ENCODE results near the gene FRMD4A. TPM values are rescaled to one million over a fixed set of nuclear protein-coding genes. Genes with fewer than 3 reads are reported as not detected.
"Not testable (repeated sequence)": the region's sequence is repeated elsewhere in the genome, so short reads cannot be mapped to it uniquely, and the experiment has no call there.

FRMD4A gene
- total RNA-seq, 5 donors from 2014 or later (not counting 1 experiment from before 2014, with no cell fraction given): 1.3 to 1.8 (median 1.4) TPM

- H3K4me3 ChIP-seq (ENCODE audit: control insufficient read depth in 1 of 2, extremely low read depth in 1 of 2, low read length in 1 of 2): no peak overlapping the region
- H3K9me3 ChIP-seq: no peaks in the 10 kb centered on the region
- H3K4me1 ChIP-seq (ENCODE audit: control insufficient read depth in 1 of 2, extremely low read depth in 1 of 2, insufficient read depth in 2 of 2, low read length in 2 of 2): no peaks in the 10 kb centered on the region
- ChIA-PET POLR2A (no interaction called here), CTCF (no interaction called here)
- Mint-ChIP-seq H3K36me3 (no peaks in the 10 kb centered on the region), H3K27ac (no peak overlapping the region), H3K4me3 (no peak overlapping the region), H3K27me3 (peaks cover 0 to 2% of the 10 kb centered on the region in 2 donors), H3K4me1 (peaks cover 0 to 1% (median 0%) of the 10 kb centered on the region in 3 donors), H3K9me3 (no peaks in the 10 kb centered on the region)
- ATAC-seq (replicated peaks in 1 of 4) (no peak), DNase-seq (no peak)
- WGBS (ENCODE audit: insufficient coverage): no CpG with 5 or more reads among the region's 1 CpG
- no peaks in the 10 kb centered on the region for H3K36me3 ChIP-seq (ENCODE audit: control insufficient read depth in 2 of 2, extremely low read depth in 1 of 2, insufficient read depth in 1 of 2, low read length in 1 of 2)
- H3K27ac ChIP-seq (ENCODE audit: low read length): no peak overlapping the region
- no peaks in the 10 kb centered on the region for H3K27me3 ChIP-seq (replicated peaks in 1 of 2; ENCODE audit: control insufficient read depth in 2 of 2, extremely low read depth in 1 of 2, insufficient read depth in 2 of 2, low read length in 1 of 2)
Measured at GRCh38 chr10:13905281-13905680, 425.4 kb downstream of the FRMD4A start.

DNA sequence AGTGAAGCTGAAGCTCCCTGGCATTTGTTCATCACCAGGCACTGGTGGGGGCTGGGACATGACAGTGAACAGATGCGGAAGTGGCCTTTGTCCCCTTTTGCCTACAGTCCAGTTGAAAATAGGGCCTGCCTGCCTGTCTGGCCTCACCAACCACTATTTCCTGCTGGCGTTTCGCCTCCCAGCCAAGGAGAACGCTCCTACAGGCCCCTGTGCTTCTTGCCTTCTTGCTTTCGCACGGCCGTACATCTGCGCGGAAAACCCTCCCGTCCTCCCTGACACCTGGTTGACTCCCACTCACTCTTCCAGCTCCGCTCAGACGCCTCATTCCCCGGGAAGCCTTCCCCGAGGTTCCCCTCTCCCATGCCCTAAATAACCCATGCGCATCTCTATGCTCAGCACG is 426.7 kb downstream of the FRMD4A start:
- ATAC-seq (replicated peaks in 1 of 4) (no peak), DNase-seq (no peak)
- Histone ChIP-seq H3K4me1 (ENCODE audit: control insufficient read depth in 1 of 2, extremely low read depth in 1 of 2, insufficient read depth in 2 of 2, low read length in 2 of 2) (no peaks in the 10 kb centered on the region), H3K9me3 (no peaks in the 10 kb centered on the region), H3K36me3 (ENCODE audit: control insufficient read depth in 2 of 2, extremely low read depth in 1 of 2, insufficient read depth in 1 of 2, low read length in 1 of 2) (no peaks in the 10 kb centered on the region), H3K27me3 (replicated peaks in 1 of 2; ENCODE audit: control insufficient read depth in 2 of 2, extremely low read depth in 1 of 2, insufficient read depth in 2 of 2, low read length in 1 of 2) (no peaks in the 10 kb centered on the region), H3K27ac (ENCODE audit: low read length) (no peak overlapping the region), H3K4me3 (ENCODE audit: control insufficient read depth in 1 of 2, extremely low read depth in 1 of 2, low read length in 1 of 2) (no peak overlapping the region)
- Mint-ChIP-seq H3K36me3 (no peaks in the 10 kb centered on the region), H3K27me3 (peaks cover 0 to 2% of the 10 kb centered on the region in 2 donors), H3K9me3 (no peaks in the 10 kb centered on the region), H3K27ac (no peak overlapping the region), H3K4me1 (peaks cover 0 to 1% (median 0%) of the 10 kb centered on the region in 3 donors), H3K4me3 (no peak overlapping the region)
- 84% methylated on average over 15 of the region's 16 CpGs for WGBS (ENCODE audit: insufficient coverage)
- POLR2A ChIA-PET: no interaction called here
- CTCF ChIA-PET: no interaction called here

GRCh38 chr10:13902868-13903587 is 427.7 kb downstream of the FRMD4A start:
- CTCF ChIA-PET: interaction anchor here in 1 of 2 donors (0.6 to 0.7 kb wide), 2 partner anchors 477 to 632 kb away, joined by 3 read pairs; no protein-coding TSS in a partner anchor
- POLR2A ChIA-PET: no interaction called here
- peaks cover 0 to 2% of the 10 kb centered on the region in 2 donors for H3K27me3 Mint-ChIP-seq
- no peaks in the 10 kb centered on the region for H3K36me3 Mint-ChIP-seq
- Histone ChIP-seq H3K9me3 (no peaks in the 10 kb centered on the region), H3K27ac (ENCODE audit: low read length) (no peak overlapping the region), H3K4me3 (ENCODE audit: control insufficient read depth in 1 of 2, extremely low read depth in 1 of 2, low read length in 1 of 2) (no peak overlapping the region), H3K27me3 (replicated peaks in 1 of 2; ENCODE audit: control insufficient read depth in 2 of 2, extremely low read depth in 1 of 2, insufficient read depth in 2 of 2, low read length in 1 of 2) (no peaks in the 10 kb centered on the region), H3K36me3 (ENCODE audit: control insufficient read depth in 2 of 2, extremely low read depth in 1 of 2, insufficient read depth in 1 of 2, low read length in 1 of 2) (no peaks in the 10 kb centered on the region), H3K4me1 (ENCODE audit: control insufficient read depth in 1 of 2, extremely low read depth in 1 of 2, insufficient read depth in 2 of 2, low read length in 2 of 2) (no peaks in the 10 kb centered on the region)
- no peak for DNase-seq
- ATAC-seq (replicated peaks in 1 of 4): no peak
- no peaks in the 10 kb centered on the region for H3K9me3 Mint-ChIP-seq
- H3K4me3 Mint-ChIP-seq: no peak overlapping the region
- H3K4me1 Mint-ChIP-seq: peaks cover 0 to 1% (median 0%) of the 10 kb centered on the region in 3 donors
- no peak overlapping the region for H3K27ac Mint-ChIP-seq
- 90% methylated on average over 3 of the region's 6 CpGs for WGBS (ENCODE audit: insufficient coverage)

DNA sequence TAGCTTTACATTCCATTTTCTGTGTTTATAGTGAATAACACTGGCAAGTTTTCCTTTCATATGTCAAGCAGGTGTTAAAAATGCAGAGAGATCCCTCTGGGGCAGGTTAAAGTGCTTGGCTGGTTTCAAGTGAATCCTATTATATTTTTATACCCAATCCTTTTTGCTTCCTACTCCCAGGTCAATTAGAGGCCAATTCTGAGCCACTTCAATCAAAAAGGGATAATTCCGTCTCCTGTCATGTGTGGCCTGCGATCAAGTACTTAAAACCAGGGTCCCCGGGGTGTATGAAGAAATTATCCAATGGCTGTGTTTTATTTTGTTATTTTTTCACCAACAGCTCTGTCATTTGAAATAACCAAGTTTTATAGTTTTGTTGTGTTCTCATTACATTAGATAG is 430.8 kb downstream of the FRMD4A start:
- H3K4me3 Mint-ChIP-seq: no peak overlapping the region
- H3K27me3 Mint-ChIP-seq: peaks cover 6 to 11% of the 10 kb centered on the region in 2 donors
- no peaks in the 10 kb centered on the region for H3K36me3 Mint-ChIP-seq
- H3K9me3 ChIP-seq: no peaks in the 10 kb centered on the region
- ATAC-seq (replicated peaks in 1 of 4) (no peak), DNase-seq (no peak)
- POLR2A ChIA-PET: interaction anchor here in 1 of 2 donors (0.6 kb wide), 1 partner anchor 139 kb away, joined by 4 read pairs; no protein-coding TSS in a partner anchor
- no peaks in the 10 kb centered on the region for H3K4me1 Mint-ChIP-seq
- CTCF ChIA-PET: interaction anchor here in 1 of 2 donors (0.6 kb wide), 1 partner anchor 60 kb away, joined by 8 read pairs; no protein-coding TSS in a partner anchor
- H3K9me3 Mint-ChIP-seq: peaks cover 0 to 4% (median 0%) of the 10 kb centered on the region in 3 donors
- WGBS (ENCODE audit: insufficient coverage): no CpG with 5 or more reads among the region's 3 CpGs
- H3K27me3 ChIP-seq (replicated peaks in 1 of 2; ENCODE audit: control insufficient read depth in 2 of 2, extremely low read depth in 1 of 2, insufficient read depth in 2 of 2, low read length in 1 of 2): no peaks in the 10 kb centered on the region
- no peak overlapping the region for H3K27ac Mint-ChIP-seq
- no peaks in the 10 kb centered on the region for H3K4me1 ChIP-seq (ENCODE audit: control insufficient read depth in 1 of 2, extremely low read depth in 1 of 2, insufficient read depth in 2 of 2, low read length in 2 of 2)
- H3K36me3 ChIP-seq (ENCODE audit: control insufficient read depth in 2 of 2, extremely low read depth in 1 of 2, insufficient read depth in 1 of 2, low read length in 1 of 2): no peaks in the 10 kb centered on the region
- H3K27ac ChIP-seq (ENCODE audit: low read length): no peak overlapping the region
- H3K4me3 ChIP-seq (ENCODE audit: control insufficient read depth in 1 of 2, extremely low read depth in 1 of 2, low read length in 1 of 2): no peak overlapping the region

DNA sequence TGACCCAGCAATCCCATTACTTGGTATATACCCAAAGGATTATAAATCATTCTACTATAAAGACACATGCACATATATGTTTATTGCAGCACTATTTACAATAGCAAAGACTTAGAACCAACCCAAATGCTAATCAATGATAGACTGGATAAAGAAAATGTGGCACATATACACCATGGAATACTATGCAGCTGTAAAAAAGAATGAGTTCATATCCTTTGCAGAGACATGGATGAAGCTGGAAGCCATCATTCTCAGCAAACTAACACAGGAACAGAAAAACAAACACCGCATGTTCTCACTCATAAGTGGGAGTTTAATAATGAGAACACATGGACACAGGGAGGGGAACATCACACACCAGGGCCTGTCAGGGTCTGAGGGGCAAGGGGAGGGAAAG is 434.6 kb downstream of the FRMD4A start:
- POLR2A ChIA-PET, DNase-seq, H3K36me3 Mint-ChIP-seq: not testable (repeated sequence)

GRCh38 chr10:13894412-13895093 is 436.2 kb downstream of the FRMD4A start:
- peaks cover 19 to 38% of the 10 kb centered on the region in 2 experiments for H3K27me3 ChIP-seq (replicated peaks in 1 of 2; ENCODE audit: control insufficient read depth in 2 of 2, extremely low read depth in 1 of 2, insufficient read depth in 2 of 2, low read length in 1 of 2)
- H3K36me3 Mint-ChIP-seq: no peaks in the 10 kb centered on the region
- peak overlapping the region in 1 of 3 donors; percentile 32 for H3K4me3 Mint-ChIP-seq
- H3K27me3 Mint-ChIP-seq: peaks cover 54 to 57% of the 10 kb centered on the region in 2 donors
- H3K27ac ChIP-seq (ENCODE audit: low read length): no peak overlapping the region
- DNase-seq (no peak), ATAC-seq (replicated peaks in 1 of 4) (no peak)
- H3K4me1 Mint-ChIP-seq: peaks cover 16 to 30% (median 22%) of the 10 kb centered on the region in 3 donors
- no peaks in the 10 kb centered on the region for H3K9me3 ChIP-seq
- H3K27ac Mint-ChIP-seq: peak overlapping the region in 1 of 2 donors; percentile 24
- H3K4me1 ChIP-seq (ENCODE audit: control insufficient read depth in 1 of 2, extremely low read depth in 1 of 2, insufficient read depth in 2 of 2, low read length in 2 of 2): peaks cover 14 to 22% of the 10 kb centered on the region in 2 experiments
- 66% methylated on average over 9 of the region's 9 CpGs for WGBS (ENCODE audit: insufficient coverage)
- CTCF ChIA-PET: no interaction called here
- H3K36me3 ChIP-seq (ENCODE audit: control insufficient read depth in 2 of 2, extremely low read depth in 1 of 2, insufficient read depth in 1 of 2, low read length in 1 of 2): no peaks in the 10 kb centered on the region
- H3K4me3 ChIP-seq (ENCODE audit: control insufficient read depth in 1 of 2, extremely low read depth in 1 of 2, low read length in 1 of 2): no peak overlapping the region
- peaks cover 0 to 4% (median 0%) of the 10 kb centered on the region in 3 donors for H3K9me3 Mint-ChIP-seq
- POLR2A ChIA-PET: no interaction called here

More for the DNA sequence above, 434.6 kb downstream of the FRMD4A start:
- no CpG with 5 or more reads among the region's 1 CpG for WGBS (ENCODE audit: insufficient coverage)
- peaks cover 10 to 14% of the 10 kb centered on the region in 2 experiments for H3K4me1 ChIP-seq (ENCODE audit: control insufficient read depth in 1 of 2, extremely low read depth in 1 of 2, insufficient read depth in 2 of 2, low read length in 2 of 2)
- H3K36me3 ChIP-seq (ENCODE audit: control insufficient read depth in 2 of 2, extremely low read depth in 1 of 2, insufficient read depth in 1 of 2, low read length in 1 of 2); H3K4me3 ChIP-seq (ENCODE audit: control insufficient read depth in 1 of 2, extremely low read depth in 1 of 2, low read length in 1 of 2); CTCF ChIA-PET; H3K4me3 Mint-ChIP-seq; H3K27ac ChIP-seq (ENCODE audit: low read length); H3K9me3 Mint-ChIP-seq; H3K9me3 ChIP-seq; ATAC-seq (replicated peaks in 1 of 4); H3K27ac Mint-ChIP-seq: not testable (repeated sequence)
- Mint-ChIP-seq H3K27me3 (peaks cover 38 to 41% of the 10 kb centered on the region in 2 donors), H3K4me1 (peaks cover 16 to 20% (median 16%) of the 10 kb centered on the region in 3 donors)
- peaks cover 10 to 27% of the 10 kb centered on the region in 2 experiments for H3K27me3 ChIP-seq (replicated peaks in 1 of 2; ENCODE audit: control insufficient read depth in 2 of 2, extremely low read depth in 1 of 2, insufficient read depth in 2 of 2, low read length in 1 of 2)
